Measurements from ENCODE around the gene RCL1.

DNA sequence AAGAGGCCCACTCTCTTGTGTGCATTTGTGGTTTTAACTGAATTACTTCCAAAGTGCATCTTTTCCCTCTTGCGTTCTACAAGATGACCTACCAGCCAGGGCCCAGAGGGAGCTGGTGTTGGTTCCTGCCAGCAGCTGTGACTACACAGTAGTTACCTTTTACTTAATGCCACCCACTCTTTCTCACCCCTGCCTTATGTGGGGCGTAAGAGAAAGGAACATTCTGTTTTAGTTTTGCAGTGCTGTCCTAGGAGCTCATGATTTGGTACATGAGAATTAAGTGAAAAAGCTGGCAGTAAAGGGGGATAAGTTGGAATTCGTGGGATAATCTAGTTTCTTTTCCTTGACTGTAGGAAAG, 45.4 kb downstream of the RCL1 start:
- TF ChIP-seq, protein P1, sequence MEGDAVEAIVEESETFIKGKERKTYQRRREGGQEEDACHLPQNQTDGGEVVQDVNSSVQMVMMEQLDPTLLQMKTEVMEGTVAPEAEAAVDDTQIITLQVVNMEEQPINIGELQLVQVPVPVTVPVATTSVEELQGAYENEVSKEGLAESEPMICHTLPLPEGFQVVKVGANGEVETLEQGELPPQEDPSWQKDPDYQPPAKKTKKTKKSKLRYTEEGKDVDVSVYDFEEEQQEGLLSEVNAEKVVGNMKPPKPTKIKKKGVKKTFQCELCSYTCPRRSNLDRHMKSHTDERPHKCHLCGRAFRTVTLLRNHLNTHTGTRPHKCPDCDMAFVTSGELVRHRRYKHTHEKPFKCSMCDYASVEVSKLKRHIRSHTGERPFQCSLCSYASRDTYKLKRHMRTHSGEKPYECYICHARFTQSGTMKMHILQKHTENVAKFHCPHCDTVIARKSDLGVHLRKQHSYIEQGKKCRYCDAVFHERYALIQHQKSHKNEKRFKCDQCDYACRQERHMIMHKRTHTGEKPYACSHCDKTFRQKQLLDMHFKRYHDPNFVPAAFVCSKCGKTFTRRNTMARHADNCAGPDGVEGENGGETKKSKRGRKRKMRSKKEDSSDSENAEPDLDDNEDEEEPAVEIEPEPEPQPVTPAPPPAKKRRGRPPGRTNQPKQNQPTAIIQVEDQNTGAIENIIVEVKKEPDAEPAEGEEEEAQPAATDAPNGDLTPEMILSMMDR (IDR thresholded peaks at IDR 0.05), result no peak
- no peak for TF ChIP-seq POLR2A (IDR thresholded peaks at IDR 0.05)
